Measurements from ENCODE around the gene SDHAF2.

- no peak for TF ChIP-seq EZH2 (optimal IDR thresholded peaks at IDR 0.05; ENCODE audit: low read depth, low read length)
- TF ChIP-seq CTCF (IDR thresholded peaks at IDR 0.05; ENCODE audit: low read length) = no peak
- TF ChIP-seq EZH2phosphoT487 (IDR thresholded peaks at IDR 0.05; ENCODE audit: low read length) = no peak
These were observed 7.6 kb downstream of the SDHAF2 start for GRCh38 chr11:61437496-61437895.
